NCI-H1048 (cell line): ENCODE measurements around the gene ZNRF1.

Source experiments
- DNase-seq: peaks from one replicate; lab custom pipeline; 2025; lab: John Stamatoyannopoulos, UW

Gene ZNRF1

DNA sequence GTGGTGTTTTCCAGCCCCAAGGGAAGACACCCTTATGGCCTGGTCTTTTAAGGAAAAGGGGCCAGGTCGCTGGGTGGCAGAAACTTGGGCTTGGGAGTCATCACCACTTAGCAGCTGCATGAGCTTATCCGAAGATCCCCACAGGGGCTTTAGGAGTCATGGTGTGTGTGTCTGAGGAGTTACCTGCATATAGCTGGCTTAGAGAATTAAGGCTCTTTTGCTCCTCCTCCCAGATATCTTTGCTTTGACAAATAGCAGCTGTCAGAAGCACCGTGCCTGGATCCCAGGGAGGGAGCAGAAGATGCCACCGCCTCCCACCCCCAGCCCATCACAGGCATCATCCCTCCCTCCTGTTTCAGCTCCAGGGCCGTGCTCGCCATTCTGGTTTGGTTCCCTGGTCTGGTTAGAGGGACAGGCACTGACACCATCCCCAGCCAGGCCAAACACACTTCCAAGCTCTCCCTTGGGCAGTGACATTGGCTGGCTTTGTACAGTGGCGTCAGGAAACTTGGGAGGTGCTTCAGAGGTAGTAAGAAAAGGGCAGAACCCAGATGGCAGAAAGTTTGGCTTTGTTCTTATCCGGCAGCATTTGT is 100.3 kb downstream of the ZNRF1 start:
- DNase-seq = no peak

- DNase-seq = no peak
Observed at GRCh38 chr16:75099738-75100602, 101.1 kb downstream of the ZNRF1 start.

- DNase-seq = no peak
Observed at GRCh38 chr16:75100603-75100990, 101.8 kb downstream of the ZNRF1 start.

DNA sequence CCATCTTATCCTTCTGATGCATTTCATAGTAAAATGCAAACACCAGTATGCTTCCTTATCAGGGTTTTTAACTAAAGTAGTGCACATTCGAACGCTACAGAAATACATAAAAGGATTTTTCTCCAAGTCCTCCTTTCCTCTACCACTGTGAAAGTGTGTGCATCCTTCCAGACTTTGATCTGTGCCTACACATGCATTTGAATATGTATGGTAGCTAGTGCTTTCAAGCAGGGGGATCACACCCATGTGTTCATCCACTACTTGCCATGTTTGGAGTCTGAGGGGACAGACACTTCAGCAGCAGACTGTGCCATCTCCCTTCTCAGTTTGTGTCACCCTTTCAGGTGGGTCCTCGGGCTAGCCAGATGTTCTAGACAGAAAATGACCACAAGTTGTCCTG is 102.8 kb downstream of the ZNRF1 start:
- no peak for DNase-seq

- DNase-seq = no peak
Observed at GRCh38 chr16:75102595-75102994, 103.8 kb downstream of the ZNRF1 start.

- DNase-seq = no peak
Observed at GRCh38 chr16:75103994-75104393, 105.2 kb downstream of the ZNRF1 start.

DNA sequence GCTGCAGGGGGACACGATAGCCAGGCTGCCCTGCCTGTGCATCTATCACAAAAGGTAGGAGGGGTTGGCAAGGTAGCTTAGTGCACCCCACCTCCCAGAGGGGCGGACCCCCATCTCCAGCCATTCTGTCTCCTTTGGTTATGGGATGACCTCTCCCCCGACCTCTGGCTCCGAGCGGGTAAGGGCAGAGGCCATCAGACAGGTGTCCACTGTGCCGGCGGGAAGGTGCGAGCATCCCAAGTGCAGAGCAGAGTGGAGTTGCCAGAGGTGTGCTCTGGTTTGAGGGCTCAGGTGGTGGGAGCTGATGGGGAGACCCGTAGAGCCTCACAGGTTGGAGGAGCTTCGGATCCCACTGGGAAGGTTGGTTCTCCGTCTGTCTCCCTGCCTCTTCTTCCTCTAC is 106.0 kb downstream of the ZNRF1 start:
- DNase-seq = no peak

GRCh38 chr16:75105306-75106061 is 106.7 kb downstream of the ZNRF1 start:
- DNase-seq = no peak

- DNase-seq = no peak
Observed at GRCh38 chr16:75106351-75107274, 107.8 kb downstream of the ZNRF1 start.

- no peak for DNase-seq
Observed at GRCh38 chr16:75107505-75107904, 108.7 kb downstream of the ZNRF1 start.

- no peak for DNase-seq
Observed at GRCh38 chr16:75108792-75109731, 110.2 kb downstream of the ZNRF1 start.

DNA sequence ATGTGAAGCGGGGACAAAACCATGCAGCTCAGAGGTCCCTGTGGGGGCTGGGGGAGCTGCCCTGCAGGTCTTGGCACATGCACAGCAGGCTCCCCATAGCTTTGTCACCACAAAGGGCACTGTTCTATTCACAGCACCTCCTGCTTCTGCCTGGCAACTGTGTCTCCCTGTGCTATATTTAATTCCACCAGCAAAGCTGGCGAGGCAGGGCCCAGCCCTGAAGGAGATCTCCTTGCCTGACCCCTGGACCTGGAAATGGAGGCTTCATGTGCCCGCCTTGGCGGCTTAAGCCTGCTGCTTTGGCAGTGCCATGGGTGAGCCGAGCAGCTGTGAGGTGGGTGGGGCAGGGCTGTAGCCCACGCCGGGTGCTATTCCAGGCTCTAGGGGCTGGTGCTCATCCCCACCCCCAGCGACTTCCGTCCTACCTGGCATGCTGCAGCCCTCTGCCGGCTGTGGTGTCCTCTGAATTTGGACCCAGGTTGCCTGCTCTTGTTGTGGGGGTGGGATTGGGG is 111.0 kb downstream of the ZNRF1 start:
- no peak for DNase-seq

GRCh38 chr16:75110637-75111513 is 112.1 kb downstream of the ZNRF1 start:
- DNase-seq = no peak

DNA sequence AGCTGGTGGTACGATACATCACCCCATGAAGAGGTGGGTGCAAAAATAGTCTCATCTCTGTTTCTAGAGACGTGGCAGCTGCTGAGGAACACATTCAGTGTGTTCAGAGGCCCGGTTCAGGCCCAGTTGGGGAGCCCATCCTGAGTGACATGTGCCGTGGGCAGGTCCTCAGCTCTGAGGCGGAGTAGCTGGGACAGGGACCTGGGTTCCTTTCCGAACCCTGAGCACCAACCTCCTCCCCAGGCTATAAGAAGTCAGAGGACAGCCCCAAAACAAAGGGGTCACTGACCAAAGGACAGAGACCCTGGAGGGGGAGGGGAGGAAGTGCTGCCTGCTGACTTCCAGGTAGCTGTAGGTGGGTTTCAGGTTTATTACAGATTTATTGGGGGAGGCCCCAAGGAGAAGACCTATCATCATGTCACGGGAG is 112.7 kb downstream of the ZNRF1 start:
- no peak for DNase-seq

DNA sequence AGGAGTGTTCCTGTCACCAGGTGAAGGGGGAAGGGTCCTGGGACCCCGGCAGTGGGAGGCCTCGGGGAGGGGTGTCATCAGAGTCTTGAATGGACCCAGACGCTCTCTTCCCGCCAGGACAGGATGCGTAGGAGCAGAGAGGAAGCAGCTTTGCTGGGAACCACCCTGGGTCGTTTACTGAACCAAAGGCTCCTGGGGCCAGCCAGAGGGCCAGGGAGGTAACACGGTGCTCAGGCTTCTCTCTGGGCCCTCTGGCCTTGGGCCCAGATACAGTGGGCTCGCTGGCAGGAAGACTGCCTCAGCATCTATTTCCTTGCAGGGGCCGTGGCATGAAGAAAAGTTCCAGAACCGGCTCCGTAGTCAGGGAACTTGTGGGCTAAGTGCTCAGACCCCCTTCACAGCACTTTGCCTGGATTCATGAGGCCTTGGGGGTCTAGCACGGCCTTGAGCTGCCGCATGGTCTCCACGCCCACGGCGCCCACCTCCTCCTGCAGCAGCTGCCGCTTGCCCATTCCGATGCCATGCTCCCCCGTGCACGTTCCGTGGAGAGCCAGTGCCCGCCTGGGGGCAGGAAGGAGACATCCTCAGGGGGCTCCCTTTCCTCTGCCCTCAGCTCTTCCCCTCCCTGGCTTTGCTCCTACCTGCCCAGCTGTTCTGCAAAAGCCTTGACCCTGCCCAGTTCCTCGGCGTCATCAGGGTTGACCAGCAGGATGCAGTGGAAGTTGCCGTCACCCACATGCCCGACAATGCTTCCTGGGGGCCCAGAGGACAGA is 113.3 kb downstream of the ZNRF1 start:
- no peak for DNase-seq

DNA sequence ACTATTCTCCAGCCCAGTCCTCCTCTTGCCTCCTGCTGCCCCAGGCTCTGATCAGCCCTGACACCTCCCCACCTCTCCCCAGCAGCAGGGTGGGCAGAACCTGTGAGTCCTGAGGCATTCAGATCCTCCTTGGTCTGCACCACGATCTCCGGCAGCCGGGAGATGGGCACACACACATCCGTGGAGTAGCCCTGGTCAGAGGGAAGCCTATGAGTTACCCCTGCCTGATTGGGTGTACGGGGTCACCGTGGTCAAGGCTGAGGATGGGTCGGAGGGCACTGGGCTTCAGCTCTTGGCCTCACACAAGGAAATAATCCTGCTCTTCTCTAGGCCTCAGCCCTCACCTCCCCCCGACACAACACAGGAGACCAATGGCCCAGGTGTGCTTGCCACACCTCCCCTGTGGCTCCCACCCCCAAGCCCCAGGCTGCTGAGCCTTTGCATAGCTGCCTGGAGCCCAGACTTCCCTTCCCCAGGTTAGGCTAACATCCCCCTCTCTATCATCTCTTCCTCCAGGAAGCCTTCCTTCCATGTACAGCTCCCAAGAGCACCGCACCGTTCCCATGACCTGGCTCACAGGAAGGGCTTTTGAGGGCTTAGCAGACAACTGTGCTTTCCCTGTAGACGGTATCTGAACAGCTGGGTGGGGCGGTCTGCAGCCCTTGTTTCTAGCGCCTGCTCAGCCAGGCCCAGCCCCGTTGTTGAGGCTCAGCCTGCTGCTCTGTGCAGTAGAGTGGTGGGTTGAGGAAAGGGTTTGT is 114.1 kb downstream of the ZNRF1 start:
- no peak for DNase-seq

DNA sequence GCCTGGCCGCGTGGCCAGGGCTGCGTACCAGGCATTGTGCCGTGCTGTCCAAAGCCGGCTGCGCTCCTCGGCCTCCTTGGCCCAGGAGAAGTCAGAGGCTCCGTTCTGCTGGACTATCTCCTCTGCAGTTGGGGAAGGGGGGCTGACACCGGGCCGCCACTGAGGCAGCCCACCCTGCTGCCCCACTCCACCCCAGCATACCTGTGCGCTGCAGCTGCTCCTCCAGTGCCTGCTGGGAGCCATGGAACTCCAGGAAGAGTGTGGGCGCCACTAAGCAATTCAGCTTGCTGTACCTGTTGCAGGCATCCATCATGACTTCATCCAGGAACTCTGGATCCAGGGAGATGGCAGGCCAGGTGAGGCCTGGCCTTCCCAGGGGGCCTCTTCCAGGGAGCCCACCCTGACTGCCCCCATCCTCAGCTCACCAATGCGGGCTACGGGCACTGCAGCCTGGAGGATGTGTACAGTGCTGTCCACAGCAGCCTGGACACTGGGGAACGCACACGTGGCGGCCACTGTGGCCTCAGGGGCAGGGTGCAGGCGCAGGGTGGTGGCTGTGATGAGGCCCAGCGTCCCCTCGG is 114.8 kb downstream of the ZNRF1 start:
- no peak for DNase-seq
